GM23338 (cell line): Measurements from ENCODE around the gene M1AP.

ENCODE experiments used
- EZH2 ChIP-seq: fragments of 200-600 bp; sonication (generic); IDR thresholded peaks from one replicate; pipeline ENCODE4 v1.8.0; 2017; ENCODE audit warnings: antibody characterized with exemption, mild to moderate bottlenecking, low read depth; ENCODE audit not compliant: unreplicated experiment
- JUNB ChIP-seq: IDR thresholded peaks from one replicate; pipeline ENCODE4 v1.6.1; 2016; ENCODE audit warnings: antibody characterized with exemption; ENCODE audit not compliant: unreplicated experiment

DNA sequence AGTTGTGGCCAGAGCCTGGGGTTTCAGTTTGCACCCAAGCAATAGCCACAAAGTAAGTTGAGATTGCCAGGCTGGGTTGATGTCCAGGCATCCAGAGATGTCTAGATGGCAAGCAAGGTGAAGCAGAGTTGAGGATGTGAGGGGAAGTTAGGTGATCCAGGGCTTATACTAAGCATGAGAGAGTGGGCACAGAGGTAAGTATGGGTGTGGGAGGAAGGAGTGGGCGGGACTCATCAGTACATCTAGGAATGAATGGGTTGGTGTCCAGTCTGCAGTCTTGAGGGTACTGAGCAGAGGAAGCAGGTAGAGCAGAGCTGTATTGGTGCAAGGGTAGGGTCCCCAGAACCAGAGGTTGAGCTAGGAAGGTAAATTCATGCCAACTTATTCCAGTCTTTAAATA lies 7.4 kb upstream of the M1AP start:
- TF ChIP-seq JUNB, result no peak
- no peak for TF ChIP-seq EZH2
